ENCODE measurements around the gene SLC25A51.
"Not testable (repeated sequence)": the region's sequence is repeated elsewhere in the genome, so short reads cannot be mapped to it uniquely, and the experiment has no call there.

SLC25A51 gene

GRCh38 chr9:37918665-37919170 is 14.8 kb upstream of the SLC25A51 start:
- DNase-seq = no peak

- no peak for DNase-seq
Measured at GRCh38 chr9:37917801-37918664, 14.1 kb upstream of the SLC25A51 start.

- no peak for DNase-seq
Measured at GRCh38 chr9:37917313-37917731, 13.4 kb upstream of the SLC25A51 start.

- DNase-seq = no peak
Measured at GRCh38 chr9:37916471-37917312, 12.8 kb upstream of the SLC25A51 start.

- DNase-seq = no peak
Measured at GRCh38 chr9:37915911-37916470, 12.1 kb upstream of the SLC25A51 start.

GRCh38 chr9:37914701-37915358 is 10.9 kb upstream of the SLC25A51 start:
- DNase-seq = no peak

- no peak for DNase-seq
Measured at GRCh38 chr9:37914154-37914551, 10.2 kb upstream of the SLC25A51 start.

- peak; percentile 83 for DNase-seq
Measured at GRCh38 chr9:37913480-37914153, 9.7 kb upstream of the SLC25A51 start.

- DNase-seq = no peak
Measured at GRCh38 chr9:37911271-37911681, 7.3 kb upstream of the SLC25A51 start.

GRCh38 chr9:37910271-37910670 is 6.3 kb upstream of the SLC25A51 start:
- DNase-seq = no peak

GRCh38 chr9:37909836-37910235 is 5.9 kb upstream of the SLC25A51 start:
- DNase-seq = not testable (repeated sequence)

- DNase-seq = no peak
Measured at GRCh38 chr9:37909326-37909725, 5.4 kb upstream of the SLC25A51 start.

GRCh38 chr9:37908698-37909186 is 4.8 kb upstream of the SLC25A51 start:
- peak; percentile 15 for DNase-seq

GRCh38 chr9:37908283-37908682 is 4.4 kb upstream of the SLC25A51 start:
- DNase-seq = no peak

GRCh38 chr9:37906312-37907239 is 2.6 kb upstream of the SLC25A51 start:
- no peak for DNase-seq

GRCh38 chr9:37905776-37906175 is 1.8 kb upstream of the SLC25A51 start:
- DNase-seq = no peak

GRCh38 chr9:37905131-37905505 is 1.2 kb upstream of the SLC25A51 start:
- no peak for DNase-seq

- DNase-seq = peak; percentile 26
Measured at GRCh38 chr9:37904445-37905130, 661 bp upstream of the SLC25A51 start.

GRCh38 chr9:37902796-37903646 is 906 bp downstream of the SLC25A51 start:
- DNase-seq = peak; percentile 48

Measured in EL (cell line).